Adrenal gland (tissue), 12 donors: ENCODE results near the gene SYMPK. TPM values are rescaled to one million over a fixed set of nuclear protein-coding genes. Genes with fewer than 3 reads are reported as not detected.

Experiments used
- DNase-seq, 7 donors: peaks; one replicate each; pipeline ENCODE4 v3.0.0-alpha.2; 2019 to 2020
- H3K27ac ChIP-seq, 5 donors: fragments of 200-600 bp; sonication (generic) in 4 of 5; 1 replicate in 3 of 5; 2 replicates in 2 of 5; pipeline versions ENCODE4 v1.5.1 to v1.8.0; 2016 to 2020; ENCODE audit warnings: mild to moderate bottlenecking in 1 of 5
- H3K27me3 ChIP-seq: fragments of 200-600 bp; 2 replicates; pipeline ENCODE4 v1.8.0; 2021
- H3K36me3 ChIP-seq, 2 donors: fragments of 200-600 bp; replicated peaks in 1 of 2; 1 replicate in 1 of 2; 2 replicates in 1 of 2; pipeline versions ENCODE4 v1.5.1 to v1.8.0; 2018 to 2022
- H3K4me1 ChIP-seq, 2 donors: fragments of 200-600 bp; replicated peaks in 1 of 2; 1 replicate in 1 of 2; 2 replicates in 1 of 2; pipeline versions ENCODE4 v1.5.1 to v1.8.0; 2018 to 2021
- H3K4me3 ChIP-seq, 4 donors: fragments of 200-600 bp; sonication (generic) in 3 of 4; one replicate each; pipeline ENCODE4 v1.5.1; 2016 to 2018
- H3K9me3 ChIP-seq, 3 donors: fragments of 200-600 bp; sonication (generic) in 1 of 3; replicated peaks in 1 of 3; 1 replicate in 2 of 3; 2 replicates in 1 of 3; pipeline versions ENCODE4 v1.5.1 to v1.8.0; 2016 to 2021
- CTCF ChIP-seq, 6 experiments: fragments of 450-650 bp in 4 of 6; fragments of 200-600 bp in 2 of 6; sonication (generic) in 1 of 6; IDR thresholded peaks; 1 replicate in 5 of 6; 2 replicates in 1 of 6; pipeline versions ENCODE4 v1.5.1 to v1.8.0; 2016 to 2021; ENCODE audit warnings: antibody characterized with exemption in 6 of 6, mild to moderate bottlenecking in 2 of 6, moderate library complexity in 1 of 6
- POLR2A ChIP-seq, 2 donors: fragments of 450-650 bp; IDR thresholded peaks; one replicate each; pipeline ENCODE4 v1.6.1; 2017; ENCODE audit warnings: antibody characterized with exemption in 2 of 2, mild to moderate bottlenecking in 2 of 2, moderate library complexity in 1 of 2
- WGBS, 4 donors: extraction: QIAGEN DNeasy Blood & Tissue Kit in 2 of 4; methylation state at CpG; one replicate each; pipeline versions ENCODE4 v1.1.5 to v1.1.7; 2013 to 2017; 5-methylcytosine and 5-hydroxymethylcytosine counted together
- intact Hi-C, 2 donors: fragments of 100-400 bp; cut with DNase I; formaldehyde crosslinking; loops; one replicate each; pipeline versions ENCODE4 v1.14.1 to v1.15.0; 2022 to 2023
- polyA plus RNA-seq, 3 donors: library from polyadenylated mRNA; stranded (reverse); fragments of 200-250 nt in 2 of 3; fragments of 350-450 nt in 1 of 3; fragmentation: Illumina TruSeq in 1 of 3; extraction: RNeasy Lipid Tissue Mini Kit (QIAGEN cat#74804) in 1 of 3; gene quantifications; one replicate each; pipeline ENCODE4 v1.2.3, GENCODE V29; 2013 to 2014
- total RNA-seq, 9 donors: library from RNA; depleted of rRNA in 4 of 9; stranded (reverse); fragments of >200 nt in 4 of 9; fragments of 120-200 nt in 1 of 9; fragmentation: NEBNext Ultra II Directional in 1 of 9; extraction: Animal tissue kit (Norgen Biotek cat#: 25700) in 1 of 9; gene quantifications; one replicate each; pipeline versions ENCODE4 v1.1.0 to v1.2.4, GENCODE V29; 2013 to 2023
- donor health status: healthy with polysubstance abuse.
- donor health status: Bipolar disorder and iron deficiency.
- donor health status: DM: yes; HTN: yes; CAD: no.
- donor health status: DM: no; HTN: no; CAD: no.
- donor health status: DM: no; HTN: no; CAD: no.
- donor health status: DM: yes; HTN: yes; CAD: no.

SYMPK gene
- total and polyA plus RNA-seq, 12 donors: 32.2 to 313 (median 51.2) TPM

GRCh38 chr19:45786533-45786894 is 76.4 kb downstream of the SYMPK start:
- peaks cover 0 to 55% of the 10 kb centered on the region in 2 donors for H3K36me3 ChIP-seq
- H3K9me3 ChIP-seq: no peaks in the 10 kb centered on the region
- intact Hi-C loops: no loop called here
- no peak overlapping the region for H3K4me3 ChIP-seq
- 91 to 94% (median 92%) methylated on average over 14 to 21 of the region's 21 CpGs for WGBS, 4 donors
- no peak overlapping the region for H3K27ac ChIP-seq
- DNase-seq: no peak
- peaks cover 18 to 26% of the 10 kb centered on the region in 2 donors for H3K4me1 ChIP-seq
- no peaks in the 10 kb centered on the region for H3K27me3 ChIP-seq
- TF ChIP-seq POLR2A (IDR thresholded peaks at IDR 0.05) (no peak), CTCF (IDR thresholded peaks at IDR 0.05) (no peak)

- Histone ChIP-seq H3K4me3 (no peak overlapping the region), H3K36me3 (peaks cover 0 to 55% of the 10 kb centered on the region in 2 donors), H3K9me3 (no peaks in the 10 kb centered on the region), H3K27ac (no peak overlapping the region), H3K4me1 (peaks cover 18 to 23% of the 10 kb centered on the region in 2 donors), H3K27me3 (no peaks in the 10 kb centered on the region)
- WGBS, 4 donors: 87 to 94% (median 90%) methylated on average over 12 to 55 of the region's 57 CpGs
- intact Hi-C loops: no loop called here
- DNase-seq: peak in 1 of 7 donors; percentile 31
- TF ChIP-seq CTCF (IDR thresholded peaks at IDR 0.05) (no peak), POLR2A (IDR thresholded peaks at IDR 0.05) (no peak)
These were observed 77.0 kb downstream of the SYMPK start for GRCh38 chr19:45785781-45786532.

- intact Hi-C loops: no loop called here
- Histone ChIP-seq H3K4me3 (no peak overlapping the region), H3K36me3 (peaks cover 0 to 47% of the 10 kb centered on the region in 2 donors), H3K27ac (peak overlapping the region in 2 of 5 donors; percentile 89 to 91), H3K27me3 (no peaks in the 10 kb centered on the region), H3K4me1 (peaks cover 27 to 28% of the 10 kb centered on the region in 2 donors), H3K9me3 (no peaks in the 10 kb centered on the region)
- DNase-seq: no peak
- no peak for TF ChIP-seq CTCF (IDR thresholded peaks at IDR 0.05)
- TF ChIP-seq POLR2A (IDR thresholded peaks at IDR 0.05): no peak
- 66 to 93% (median 84%) methylated on average over 2 to 5 of the region's 5 CpGs for WGBS, 4 donors
These were observed 77.8 kb downstream of the SYMPK start for GRCh38 chr19:45785097-45785496.

- peaks cover 35 to 37% of the 10 kb centered on the region in 2 donors for H3K4me1 ChIP-seq
- no peak overlapping the region for H3K4me3 ChIP-seq
- H3K27me3 ChIP-seq: no peaks in the 10 kb centered on the region
- TF ChIP-seq CTCF (IDR thresholded peaks at IDR 0.05): no peak
- TF ChIP-seq POLR2A (IDR thresholded peaks at IDR 0.05): no peak
- H3K27ac ChIP-seq: peak overlapping the region in 3 of 5 donors; percentile 89 to 96 (median 91)
- 58 to 78% (median 72%) methylated on average over 3 to 4 of the region's 4 CpGs for WGBS, 4 donors
- intact Hi-C loops: no loop called here
- H3K36me3 ChIP-seq: peaks cover 0 to 37% of the 10 kb centered on the region in 2 donors
- peak in 1 of 7 donors; percentile 29 for DNase-seq
- no peaks in the 10 kb centered on the region for H3K9me3 ChIP-seq
These were observed 78.9 kb downstream of the SYMPK start for GRCh38 chr19:45784096-45784495.
